Glutamatergic neuron (in vitro differentiated cells): ENCODE results near the gene KIAA0232. TPM values are rescaled to one million over a fixed set of nuclear protein-coding genes. Genes with fewer than 3 reads are reported as not detected.
A peak's percentile ranks its signal among the peaks of the same experiment; 100 is the strongest.

Experiments
- DNase-seq: peaks from one replicate; pipeline ENCODE4 v3.0.0; 2022
- H3K27ac Mint-ChIP-seq: one replicate; pipeline ENCODE4 v1.8.0; 2020; ENCODE audit warnings: mild to moderate bottlenecking, mixed read lengths, inconsistent platforms; ENCODE audit not compliant: unreplicated experiment
- H3K27me3 Mint-ChIP-seq: one replicate; pipeline ENCODE4 v1.8.0; 2020; ENCODE audit warnings: mild to moderate bottlenecking, moderate library complexity, mixed read lengths, inconsistent platforms; ENCODE audit not compliant: unreplicated experiment
- H3K36me3 Mint-ChIP-seq: one replicate; pipeline ENCODE4 v1.8.0; 2020; ENCODE audit warnings: mild to moderate bottlenecking, mixed read lengths, inconsistent platforms; ENCODE audit not compliant: unreplicated experiment
- H3K4me1 Mint-ChIP-seq: one replicate; pipeline ENCODE4 v1.8.0; 2020; ENCODE audit warnings: mild to moderate bottlenecking, low read depth, mixed read lengths, inconsistent platforms; ENCODE audit not compliant: unreplicated experiment
- H3K4me3 Mint-ChIP-seq: one replicate; pipeline ENCODE4 v1.8.0; 2020; ENCODE audit warnings: mild to moderate bottlenecking, mixed read lengths, inconsistent platforms; ENCODE audit not compliant: unreplicated experiment
- H3K9me3 Mint-ChIP-seq: one replicate; pipeline ENCODE4 v1.8.0; 2020; ENCODE audit warnings: mild to moderate bottlenecking, moderate library complexity, mixed read lengths, inconsistent platforms; ENCODE audit not compliant: unreplicated experiment
- CTCF ChIP-seq: fragments of 200-600 bp; sonication (generic); IDR thresholded peaks from one replicate; pipeline ENCODE4 v1.5.0; 2021; ENCODE audit not compliant: partially characterized antibody, unreplicated experiment
- total RNA-seq: library from RNA; stranded (reverse); fragmentation: NEBNext Ultra II Directional; extraction: Animal tissue kit (Norgen Biotek cat#: 25700); gene quantifications from one replicate; pipeline ENCODE4 v1.2.1, GENCODE V29; 2021; ENCODE audit not compliant: unreplicated experiment

The KIAA0232 gene
- total RNA-seq, 1 donor from 2014 or later, result 64.4 TPM

- no peaks in the 10 kb centered on the region for H3K36me3 Mint-ChIP-seq
- no peak for DNase-seq
- TF ChIP-seq CTCF, result no peak
- peaks cover 2% of the 10 kb centered on the region for H3K9me3 Mint-ChIP-seq
- no peak overlapping the region for H3K27ac Mint-ChIP-seq
- H3K4me3 Mint-ChIP-seq, result no peak overlapping the region
- peaks cover 29% of the 10 kb centered on the region for H3K4me1 Mint-ChIP-seq
- H3K27me3 Mint-ChIP-seq, result no peaks in the 10 kb centered on the region
Observed at GRCh38 chr4:6769233-6769988, 13.1 kb upstream of the KIAA0232 start.

- no peak for DNase-seq
- TF ChIP-seq CTCF, result no peak
- H3K27ac Mint-ChIP-seq, result no peak overlapping the region
- H3K4me3 Mint-ChIP-seq, result no peak overlapping the region
- H3K36me3 Mint-ChIP-seq, result no peaks in the 10 kb centered on the region
- peaks cover 3% of the 10 kb centered on the region for H3K27me3 Mint-ChIP-seq
- H3K9me3 Mint-ChIP-seq, result peaks cover 2% of the 10 kb centered on the region
- peaks cover 29% of the 10 kb centered on the region for H3K4me1 Mint-ChIP-seq
Observed at GRCh38 chr4:6769989-6770420, 12.5 kb upstream of the KIAA0232 start.

- H3K9me3 Mint-ChIP-seq, result peaks cover 2% of the 10 kb centered on the region
- peak overlapping the region; percentile 73 for H3K27ac Mint-ChIP-seq
- DNase-seq, result no peak
- H3K4me1 Mint-ChIP-seq, result peaks cover 32% of the 10 kb centered on the region
- no peak for TF ChIP-seq CTCF
- H3K4me3 Mint-ChIP-seq, result peak overlapping the region; percentile 20
- H3K27me3 Mint-ChIP-seq, result peaks cover 3% of the 10 kb centered on the region
- no peaks in the 10 kb centered on the region for H3K36me3 Mint-ChIP-seq
Observed at GRCh38 chr4:6770581-6771228, 11.8 kb upstream of the KIAA0232 start.

- no peaks in the 10 kb centered on the region for H3K36me3 Mint-ChIP-seq
- H3K9me3 Mint-ChIP-seq, result peaks cover 2% of the 10 kb centered on the region
- H3K4me1 Mint-ChIP-seq, result peaks cover 34% of the 10 kb centered on the region
- peak overlapping the region; percentile 82 for H3K27ac Mint-ChIP-seq
- DNase-seq, result peak; percentile 61
- H3K27me3 Mint-ChIP-seq, result peaks cover 3% of the 10 kb centered on the region
- no peak for TF ChIP-seq CTCF
- H3K4me3 Mint-ChIP-seq, result peak overlapping the region; percentile 20
Observed at GRCh38 chr4:6771229-6771671, 11.3 kb upstream of the KIAA0232 start.

GRCh38 chr4:6772223-6772928 is 10.2 kb upstream of the KIAA0232 start:
- no peak overlapping the region for H3K4me3 Mint-ChIP-seq
- no peak for DNase-seq

More at GRCh38 chr4:6772223-6772928, 10.2 kb upstream of the KIAA0232 start:
- TF ChIP-seq CTCF, result no peak
- Mint-ChIP-seq H3K9me3 (peaks cover 4% of the 10 kb centered on the region), H3K27ac (peak overlapping the region; percentile 38), H3K27me3 (peaks cover 3% of the 10 kb centered on the region), H3K36me3 (no peaks in the 10 kb centered on the region), H3K4me1 (peaks cover 34% of the 10 kb centered on the region)
